GM21737 (cell line): Measurements from ENCODE around the gene CCDC191.

Source experiments
- ATAC-seq: cut with Tn5 transposase; IDR thresholded peaks from one replicate; pipeline ENCODE4 v1.9.1; 2021; ENCODE audit warnings: mild to moderate bottlenecking, moderate library complexity; ENCODE audit not compliant: unreplicated experiment

The CCDC191 gene, protein sequence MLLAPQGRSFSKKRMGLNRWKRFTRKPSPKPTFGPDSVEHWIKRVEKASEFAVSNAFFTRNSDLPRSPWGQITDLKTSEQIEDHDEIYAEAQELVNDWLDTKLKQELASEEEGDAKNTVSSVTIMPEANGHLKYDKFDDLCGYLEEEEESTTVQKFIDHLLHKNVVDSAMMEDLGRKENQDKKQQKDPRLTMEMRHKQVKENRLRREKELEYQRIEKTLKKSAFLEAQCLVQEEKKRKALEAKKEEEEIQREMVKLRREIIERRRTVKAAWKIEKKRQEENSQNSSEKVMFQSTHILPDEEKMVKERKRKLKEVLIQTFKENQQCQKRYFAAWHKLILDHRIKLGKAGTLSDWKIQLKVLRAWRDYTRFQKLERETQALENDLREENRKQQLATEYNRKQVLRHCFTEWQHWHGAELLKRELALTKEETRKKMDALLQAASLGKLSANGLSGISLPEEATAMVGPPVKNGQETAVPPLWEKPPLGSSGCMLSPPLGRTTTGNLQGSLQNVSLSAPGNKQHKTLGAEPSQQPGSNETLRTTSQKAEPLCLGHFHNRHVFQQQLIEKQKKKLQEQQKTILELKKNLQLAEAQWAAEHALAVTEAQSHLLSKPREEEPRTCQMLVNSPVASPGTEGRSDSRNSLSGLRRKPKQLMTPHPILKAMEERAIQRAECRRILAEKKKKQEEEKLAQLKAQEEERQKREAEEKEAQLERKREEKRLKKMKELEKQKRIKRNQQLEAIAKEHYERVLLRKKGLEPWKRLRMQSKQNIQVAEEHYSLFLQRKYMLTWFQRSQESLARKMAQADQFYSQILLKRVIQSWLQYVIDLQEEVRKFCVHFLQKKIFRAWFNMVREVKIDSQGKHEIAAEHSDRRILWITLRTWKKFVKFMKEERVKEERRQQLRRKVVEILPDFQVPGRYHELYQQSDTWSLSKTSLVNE

GRCh38 chr3:114056130-114057010, at the start of gene CCDC191, which contains the start of gene QTRT2:
TSS of gene CCDC191 (minus strand) at chr3:114056526. CDS start at chr3:114056466, 60 bp downstream.
TSS of gene QTRT2 (plus strand) at chr3:114056737. CDS start at chr3:114065258, 8,521 bp downstream.
- peak; percentile 97 for ATAC-seq

DNA sequence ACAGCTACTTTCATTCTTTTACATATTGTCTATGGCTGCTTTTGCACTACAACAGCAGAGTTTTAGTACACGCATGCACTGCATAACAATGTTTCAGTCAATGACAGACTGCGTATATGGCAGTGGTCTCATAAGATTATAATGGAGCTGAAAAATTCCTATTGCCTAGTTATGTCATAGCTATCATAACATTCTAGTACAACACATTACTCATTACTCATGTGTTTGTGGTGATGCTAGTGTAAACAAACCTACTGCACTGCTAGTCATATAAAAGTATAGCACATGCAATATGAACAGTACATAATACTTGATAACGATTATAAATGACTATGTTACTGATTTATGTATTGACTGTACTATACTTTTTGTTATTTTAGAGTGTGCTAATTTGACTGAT, 48.1 kb upstream of the CCDC191 start:
- no peak for ATAC-seq

GRCh38 chr3:114103858-114104257, 47.5 kb upstream of the CCDC191 start:
- ATAC-seq = no peak

GRCh38 chr3:114103181-114103580, 46.9 kb upstream of the CCDC191 start:
- no peak for ATAC-seq

- no peak for ATAC-seq
These were observed 44.8 kb upstream of the CCDC191 start for GRCh38 chr3:114101101-114101500.

GRCh38 chr3:114095796-114096195, 39.5 kb upstream of the CCDC191 start:
- ATAC-seq = no peak

DNA sequence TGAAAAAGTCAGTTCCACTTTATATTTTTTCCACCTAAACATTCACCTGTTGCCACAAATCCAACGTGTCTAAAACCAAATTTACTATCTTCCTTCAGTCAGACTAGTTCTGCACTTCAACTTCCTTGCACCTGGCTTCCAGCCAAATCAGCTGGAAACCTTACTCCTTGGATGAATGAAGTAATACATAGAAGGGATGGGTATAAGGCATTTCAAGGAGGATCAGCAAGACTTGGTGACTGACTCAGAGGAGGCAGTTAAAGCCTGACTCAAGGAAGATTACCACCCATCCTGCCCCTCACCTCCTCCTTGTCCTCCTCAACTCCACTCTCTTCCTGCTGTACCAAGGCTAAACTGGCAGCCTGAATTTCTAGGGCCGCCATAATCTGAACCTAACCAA, 37.3 kb upstream of the CCDC191 start:
- no peak for ATAC-seq

GRCh38 chr3:114093016-114093380, 36.7 kb upstream of the CCDC191 start:
- no peak for ATAC-seq

- no peak for ATAC-seq
These were observed 36.1 kb upstream of the CCDC191 start for GRCh38 chr3:114092151-114093015.

GRCh38 chr3:114089675-114090074, 33.3 kb upstream of the CCDC191 start:
- no peak for ATAC-seq

DNA sequence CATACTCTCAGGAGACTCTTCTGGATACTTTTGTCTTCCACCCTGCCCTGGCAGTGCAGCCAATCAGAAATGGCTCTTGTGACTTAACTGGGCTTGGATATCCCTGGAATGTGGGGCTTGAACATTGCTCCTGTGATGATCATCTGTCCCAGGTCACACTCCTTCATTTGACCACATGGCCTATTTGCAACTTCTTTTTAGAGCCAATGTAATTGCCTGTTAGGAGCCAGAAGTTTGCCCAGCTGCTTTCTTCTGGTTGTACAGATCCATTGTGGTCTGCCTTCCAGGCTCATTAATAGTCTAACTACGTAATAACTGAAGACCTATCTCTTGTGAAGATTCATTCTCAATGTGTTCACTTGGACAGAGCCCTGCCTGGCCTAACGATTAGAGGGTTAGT, 30.0 kb upstream of the CCDC191 start:
- no peak for ATAC-seq

DNA sequence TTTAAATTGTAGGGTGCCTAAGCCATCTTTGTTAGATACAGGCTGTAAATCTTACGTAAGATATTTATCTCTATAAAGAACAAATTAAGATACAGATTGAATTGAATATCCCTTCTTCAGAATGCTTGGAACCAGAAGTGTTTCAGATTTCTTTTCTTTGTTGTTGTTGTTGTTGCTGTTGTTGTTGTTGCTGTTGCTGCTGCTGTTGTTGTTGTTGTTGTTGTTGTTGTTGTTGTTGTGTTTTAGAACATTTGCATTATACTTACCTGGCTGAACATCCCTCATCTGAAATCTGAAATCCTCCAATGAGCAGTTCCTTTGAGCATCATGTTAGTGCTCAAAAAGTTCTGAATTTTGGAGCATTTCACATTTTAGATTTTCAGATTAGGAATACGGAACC, 26.8 kb upstream of the CCDC191 start:
- ATAC-seq = no peak

DNA sequence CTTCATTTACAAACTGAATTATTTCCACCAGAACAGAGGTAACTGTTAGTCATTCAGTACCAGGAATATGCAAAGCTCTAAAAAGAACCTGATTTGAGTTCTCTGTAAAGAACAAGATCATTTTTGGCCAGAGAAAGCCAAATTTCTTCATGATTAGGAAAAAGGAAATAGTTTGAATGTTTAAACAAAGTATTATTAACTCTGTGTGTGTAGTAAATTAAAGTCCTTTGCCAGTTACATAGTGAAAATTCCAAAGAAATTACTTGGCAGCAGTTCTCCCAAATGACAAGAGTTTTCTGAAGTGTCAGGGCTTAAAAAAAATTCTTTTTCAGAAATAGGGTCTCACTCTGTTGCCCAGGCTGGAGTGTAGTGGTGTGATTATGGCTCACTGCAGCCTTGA, 24.7 kb upstream of the CCDC191 start:
- no peak for ATAC-seq

- ATAC-seq = no peak
These were observed 23.9 kb upstream of the CCDC191 start for GRCh38 chr3:114080201-114080600.

GRCh38 chr3:114079761-114080160, 23.4 kb upstream of the CCDC191 start:
- no peak for ATAC-seq

DNA sequence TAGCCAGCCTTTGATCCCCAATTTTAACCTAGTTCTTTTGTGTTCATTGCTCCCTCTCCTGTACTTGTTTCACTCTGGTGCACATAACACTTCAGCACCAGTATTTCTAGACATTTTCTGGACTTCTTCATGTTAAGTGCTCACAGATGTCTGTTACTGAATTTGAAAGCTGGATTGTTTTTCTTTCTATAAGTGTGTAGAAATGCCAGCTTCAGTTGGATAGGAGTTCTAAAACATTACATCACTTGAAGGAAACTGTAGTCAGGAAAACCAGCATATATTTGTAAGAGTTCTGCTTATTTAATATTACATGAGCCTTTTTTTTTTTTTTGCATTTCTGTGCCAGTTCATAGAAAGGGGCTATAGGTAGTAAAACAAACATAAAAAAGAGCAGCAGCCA, 21.8 kb upstream of the CCDC191 start:
- ATAC-seq = no peak

DNA sequence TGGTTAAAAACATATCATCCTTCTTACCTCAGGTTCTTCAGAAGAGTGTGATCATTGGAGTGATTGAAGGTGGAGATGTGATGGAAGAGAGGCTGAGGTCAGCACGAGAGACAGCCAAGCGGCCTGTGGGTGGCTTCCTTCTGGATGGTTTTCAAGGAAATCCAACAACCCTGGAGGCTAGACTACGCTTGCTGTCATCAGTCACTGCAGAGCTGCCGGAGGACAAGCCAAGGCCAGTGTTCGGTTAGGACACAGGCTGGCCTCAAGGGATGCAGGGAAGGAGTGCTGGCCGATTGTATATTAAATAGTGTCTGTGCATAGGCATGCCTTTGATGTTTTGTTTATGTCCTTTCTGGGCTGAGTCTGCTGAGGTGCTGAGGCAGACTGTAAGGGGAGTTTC, 20.4 kb upstream of the CCDC191 start:
- ATAC-seq = no peak

- ATAC-seq = no peak
These were observed 15.5 kb upstream of the CCDC191 start for GRCh38 chr3:114071786-114072185.

DNA sequence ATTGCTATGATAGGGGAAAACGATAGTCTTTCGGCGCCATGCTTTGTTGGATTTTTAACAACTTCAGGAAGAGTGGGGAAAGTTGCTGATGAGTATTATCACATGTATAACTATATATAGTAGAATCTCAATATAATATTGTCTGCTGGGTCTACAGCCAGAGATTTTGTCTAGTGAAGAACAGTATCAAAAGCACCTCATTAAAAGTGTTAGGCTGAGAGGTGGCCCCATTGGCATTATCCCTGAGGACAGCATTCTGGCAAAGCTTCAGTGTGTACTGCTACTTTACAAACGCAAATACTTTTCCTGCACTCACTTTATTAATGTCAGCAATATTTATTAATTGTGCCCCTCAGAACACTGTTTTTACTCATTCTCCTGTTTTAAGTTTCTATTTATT, 12.0 kb upstream of the CCDC191 start:
- no peak for ATAC-seq

DNA sequence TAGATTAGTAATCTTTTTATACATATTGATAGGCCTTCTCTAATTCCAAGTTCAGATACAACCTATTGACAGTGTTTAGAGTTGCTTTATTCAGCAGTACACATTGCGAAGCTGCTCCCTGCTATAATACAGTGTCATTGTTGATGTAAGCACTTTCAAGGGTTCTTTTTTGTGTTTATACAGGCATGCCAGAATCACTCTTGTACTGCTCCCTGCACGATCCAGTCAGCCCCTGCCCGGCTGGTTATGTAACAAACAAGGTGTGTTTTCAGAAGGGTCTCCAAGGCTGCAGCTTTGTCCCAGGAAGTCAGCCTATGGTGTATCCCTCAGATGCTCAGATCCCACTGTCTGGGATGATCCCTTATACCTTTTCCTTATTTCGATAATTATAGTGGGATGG, 11.5 kb upstream of the CCDC191 start:
- no peak for ATAC-seq
